NOMO-1 (cell line): ENCODE measurements around the gene SPN.
"Not testable (repeated sequence)": the region's sequence is repeated elsewhere in the genome, so short reads cannot be mapped to it uniquely, and the experiment has no call there.

Source experiments
- DNase-seq, 2 experiments: peaks; one replicate each; lab custom pipeline; 2025; ENCODE audit not compliant: unreplicated experiment in 2 of 2; lab: John Stamatoyannopoulos, UW

SPN gene

DNA sequence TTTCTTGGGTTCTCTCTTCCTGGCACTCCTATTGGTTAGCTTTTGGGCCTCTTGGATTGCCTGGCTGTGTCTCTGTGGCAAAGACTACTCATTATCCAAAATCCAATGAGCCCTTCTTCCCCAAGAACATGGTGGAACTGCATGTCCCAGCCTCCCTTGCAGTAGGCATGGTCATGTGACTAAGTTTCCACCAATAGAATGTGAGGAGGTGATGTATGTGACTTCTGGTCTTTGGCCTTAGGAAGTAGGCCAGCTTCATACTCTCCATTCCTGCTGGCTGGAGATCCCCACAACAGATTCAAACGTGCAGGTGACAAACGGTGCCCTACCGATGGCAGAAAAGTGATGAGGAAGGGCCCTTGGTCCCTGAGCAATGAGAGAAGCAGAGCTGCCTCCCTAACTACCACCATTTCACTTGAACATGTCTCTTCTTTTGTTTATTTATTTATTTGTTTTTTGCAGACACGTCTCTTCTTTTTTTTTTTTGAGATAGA lies 17.3 kb upstream of the SPN start:
- DNase-seq = peak; percentile 70 to 78

DNA sequence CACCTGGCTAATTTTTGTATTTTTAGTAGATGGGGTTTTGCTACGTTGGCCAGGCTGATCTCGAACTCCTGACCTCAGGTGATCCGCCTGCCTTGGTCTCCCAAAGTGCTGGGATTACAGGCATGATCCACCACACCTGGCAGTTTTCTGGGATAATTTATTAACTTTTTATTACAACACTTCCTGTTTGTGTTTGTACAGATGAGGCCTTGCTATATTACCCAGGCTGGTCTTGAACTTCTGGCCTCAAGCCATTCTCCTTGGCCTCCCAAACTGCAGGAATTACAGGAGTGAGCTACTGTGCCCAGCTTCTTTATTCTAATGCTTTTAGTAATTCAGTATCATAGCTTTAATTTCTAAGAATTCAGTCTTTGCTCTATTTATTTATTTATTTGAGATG lies 16.1 kb upstream of the SPN start:
- DNase-seq = no peak

DNA sequence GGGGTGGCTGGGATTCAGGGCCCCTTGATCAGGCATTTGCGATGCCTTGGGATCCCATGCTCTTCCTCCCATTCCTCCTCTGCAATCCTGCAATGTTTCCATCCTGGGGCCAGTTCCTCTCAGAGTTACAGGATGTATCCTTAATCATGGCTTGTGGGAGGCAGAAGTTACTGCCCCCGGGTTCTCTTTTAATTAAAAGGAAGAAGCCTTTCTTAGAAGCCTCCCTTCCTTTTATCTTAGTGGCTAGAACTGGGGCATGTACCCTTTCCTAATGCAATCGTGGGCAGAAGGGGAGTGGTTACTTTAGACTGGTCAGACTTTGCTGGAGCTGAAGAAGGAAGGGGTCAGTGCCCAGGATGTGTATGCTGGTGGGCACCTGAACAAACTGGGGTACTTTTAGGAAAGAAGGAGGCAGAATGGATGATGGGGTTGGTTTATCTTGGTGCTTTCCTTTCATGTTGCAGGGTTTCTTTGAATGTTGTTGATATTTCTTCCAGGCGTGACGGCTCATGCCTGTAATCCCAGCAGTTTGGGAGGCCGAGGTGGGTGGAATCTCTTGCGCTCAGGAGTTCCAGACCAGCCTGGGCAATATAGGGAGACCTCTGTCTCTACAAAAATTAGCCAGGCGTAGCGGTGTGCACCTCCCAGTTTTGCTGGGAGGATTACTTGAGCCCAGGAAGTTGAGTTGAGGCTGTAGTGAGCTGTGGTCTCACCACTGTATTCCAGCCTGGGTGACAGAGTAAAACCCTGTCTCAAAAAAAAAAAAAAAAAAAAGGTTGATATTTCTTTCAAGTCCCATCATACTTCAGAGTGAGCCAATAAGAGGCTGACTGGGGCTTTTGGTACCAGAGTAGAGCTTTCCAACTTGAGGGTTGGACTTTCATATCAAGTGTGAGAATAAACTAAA lies 13.2 kb upstream of the SPN start:
- peak in 1 of 2 experiments; percentile 39 for DNase-seq

DNA sequence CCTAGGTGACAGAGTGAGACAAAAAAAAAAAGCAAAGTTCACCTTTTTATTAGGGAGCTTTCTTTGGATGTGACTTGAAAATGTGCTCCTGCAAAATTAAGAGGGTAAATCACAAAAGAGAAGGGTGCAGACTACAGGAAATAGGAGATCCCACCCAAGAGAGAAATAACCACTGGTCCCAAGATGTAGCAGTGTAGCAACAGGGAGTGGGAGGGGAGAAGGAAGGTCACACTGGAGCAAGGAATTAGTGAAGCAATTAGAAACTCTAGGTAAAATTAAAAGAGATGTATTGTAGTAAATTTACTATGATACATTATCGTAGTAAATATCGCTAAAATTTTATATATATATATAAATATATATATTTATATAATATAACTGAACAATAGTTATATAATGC lies 12.3 kb upstream of the SPN start:
- no peak for DNase-seq

DNA sequence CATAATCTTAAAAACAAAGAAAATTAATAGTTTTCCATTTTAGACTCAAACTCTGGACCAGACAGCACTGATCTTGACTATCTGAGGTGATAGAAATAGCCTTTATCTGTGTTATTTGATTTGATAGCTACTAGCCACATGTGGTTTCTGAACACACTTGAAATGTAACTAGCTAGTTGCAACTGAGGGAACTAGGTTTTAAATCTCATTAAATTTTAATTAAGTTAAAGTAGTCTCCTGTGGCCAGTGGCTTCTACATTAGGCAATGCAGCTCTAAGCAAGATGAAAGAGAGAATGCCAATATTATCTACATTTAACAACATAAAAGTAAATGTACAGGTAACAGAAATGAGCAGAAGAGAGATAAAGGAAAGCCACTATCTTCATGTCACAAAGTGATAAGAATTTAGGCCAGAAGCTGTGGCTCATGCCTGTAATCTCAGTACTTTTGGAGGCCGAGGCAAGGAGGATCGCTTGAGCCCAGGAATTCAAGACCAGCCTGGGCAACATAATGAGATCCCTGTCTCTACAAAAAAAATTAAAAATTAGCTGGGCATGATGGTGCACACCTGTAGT lies 11.2 kb upstream of the SPN start:
- DNase-seq = no peak

DNA sequence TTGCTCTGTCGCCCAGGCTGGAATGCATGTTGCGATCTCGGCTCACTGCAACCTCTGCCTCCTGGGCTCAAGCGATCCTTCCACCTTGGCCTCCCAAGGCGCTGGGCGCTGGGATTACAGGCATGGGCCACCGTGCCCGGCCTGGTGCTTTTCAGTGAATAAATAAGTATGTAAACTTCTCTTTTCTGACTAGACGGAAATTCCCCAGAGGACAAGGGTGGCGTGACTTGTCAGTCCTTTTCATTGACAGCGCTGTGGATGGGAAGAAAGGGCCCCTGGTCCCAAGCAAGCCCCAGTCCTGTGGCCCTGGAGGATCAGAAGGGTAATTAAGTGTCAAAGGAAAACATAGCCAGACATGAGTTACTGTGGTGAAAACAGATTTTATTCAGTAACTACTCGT lies 9.6 kb upstream of the SPN start:
- peak; percentile 38 to 40 for DNase-seq

DNA sequence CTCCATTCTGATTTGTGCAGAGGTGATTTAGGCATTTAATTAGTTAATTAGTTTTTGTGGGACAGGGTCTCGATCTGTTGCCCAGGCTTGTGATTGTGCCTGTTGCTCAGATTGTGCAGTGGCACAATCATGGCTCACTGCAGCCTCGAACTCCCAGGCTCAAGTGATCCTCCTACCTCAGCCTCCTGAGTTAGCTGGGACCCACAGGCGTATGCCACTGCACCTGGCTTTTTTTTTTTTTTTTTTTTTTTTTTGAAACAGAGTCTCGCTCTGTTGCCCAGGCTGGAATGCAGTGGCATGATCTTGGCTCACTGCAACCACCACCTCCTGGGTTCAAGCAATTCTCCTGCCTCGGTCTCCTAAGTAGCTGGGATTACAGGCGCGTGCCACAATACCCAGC lies 9.2 kb upstream of the SPN start:
- DNase-seq = not testable (repeated sequence)

DNA sequence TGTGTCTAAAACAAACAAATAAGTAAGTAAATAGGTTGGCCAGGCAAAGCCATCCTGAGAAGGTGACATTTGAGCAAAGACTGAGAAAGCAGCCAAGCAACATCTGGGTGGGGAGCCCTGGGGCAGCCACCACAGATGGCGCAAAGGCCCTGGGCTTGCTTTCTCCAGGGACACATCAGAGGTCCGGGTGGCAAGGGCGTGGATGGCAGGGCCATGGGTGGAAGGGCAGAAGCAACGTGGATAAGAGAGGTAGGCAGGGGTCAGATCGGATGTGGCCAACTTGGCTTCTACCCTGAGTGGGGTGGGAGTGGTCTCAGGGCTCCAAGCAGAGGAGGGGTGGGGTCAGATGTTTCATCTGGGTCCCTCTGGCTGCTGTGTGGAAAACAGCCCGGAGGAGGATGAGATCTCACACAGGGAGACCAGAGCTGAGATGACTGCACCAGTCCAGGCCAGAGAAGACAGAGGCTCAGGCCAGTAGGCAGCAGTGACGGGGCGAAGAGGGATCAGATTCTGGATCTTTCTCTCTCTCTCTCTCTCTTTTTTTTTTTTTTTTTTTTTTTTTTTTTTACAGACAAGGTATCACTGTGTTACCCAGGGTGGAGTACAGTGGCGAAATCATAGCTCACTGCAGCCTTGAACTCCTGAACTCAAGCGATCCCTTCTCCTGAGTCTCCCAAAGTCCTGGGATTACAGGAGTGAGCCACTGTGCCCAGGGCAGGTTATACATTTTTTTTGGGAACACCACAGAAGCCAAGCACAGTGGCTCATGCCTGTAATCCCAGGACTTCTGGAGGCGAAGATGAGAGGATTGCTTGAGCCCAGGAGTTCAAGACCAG lies 6.1 kb upstream of the SPN start:
- DNase-seq = no peak

DNA sequence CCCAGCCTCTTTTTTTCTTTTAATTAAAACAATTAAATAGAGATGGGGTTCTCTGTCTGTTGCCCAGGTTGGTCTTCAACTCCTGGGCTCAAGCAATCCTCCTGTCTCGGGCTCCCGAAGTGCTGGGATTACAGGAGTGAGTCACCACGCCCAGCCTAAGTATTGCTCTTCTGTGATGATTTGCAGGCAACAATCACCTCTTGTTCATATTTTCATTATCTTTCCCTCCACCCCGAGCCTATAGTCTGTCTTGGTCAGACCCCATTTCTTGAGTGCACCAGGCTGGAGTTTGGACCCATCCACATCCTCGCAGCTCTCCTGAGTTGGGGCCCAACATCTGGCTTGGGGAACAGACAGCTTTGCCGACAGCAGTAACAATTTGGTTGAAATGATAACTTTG lies 4.3 kb upstream of the SPN start:
- DNase-seq = no peak

DNA sequence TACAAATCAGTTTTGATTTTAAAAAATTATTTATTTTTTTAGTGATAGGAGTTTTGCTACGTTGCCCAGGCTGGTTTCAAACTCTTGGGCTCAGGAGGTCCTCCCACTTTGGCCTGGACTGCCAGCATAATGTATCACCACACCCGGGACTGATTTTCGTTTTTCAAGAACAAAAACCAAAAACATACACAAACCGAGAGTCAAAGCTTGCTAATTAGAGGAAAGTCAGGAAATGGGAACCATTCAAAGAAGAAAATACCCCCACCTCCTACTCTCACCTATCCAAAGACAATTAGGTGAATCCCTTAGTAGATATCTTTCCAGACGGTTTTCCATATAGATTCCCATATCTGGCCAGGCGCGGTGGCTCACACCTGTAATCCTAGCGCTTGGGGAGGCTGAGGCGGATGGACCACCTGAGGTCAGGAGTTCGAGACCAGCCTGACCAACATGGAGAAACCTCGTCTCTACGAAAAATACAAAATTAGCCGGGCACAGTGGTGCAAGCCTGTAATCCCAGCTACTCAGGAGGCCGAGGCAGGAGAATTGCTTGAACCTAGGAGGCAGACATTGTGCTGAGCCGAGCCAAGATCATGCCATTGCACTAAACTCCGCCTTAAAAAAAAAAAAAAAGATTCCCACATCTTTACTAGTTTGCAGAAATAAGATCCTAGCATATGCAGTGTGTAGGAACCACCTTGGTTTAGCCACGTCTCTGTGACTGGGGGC lies 883 bp upstream of the SPN start:
- no peak for DNase-seq

DNA sequence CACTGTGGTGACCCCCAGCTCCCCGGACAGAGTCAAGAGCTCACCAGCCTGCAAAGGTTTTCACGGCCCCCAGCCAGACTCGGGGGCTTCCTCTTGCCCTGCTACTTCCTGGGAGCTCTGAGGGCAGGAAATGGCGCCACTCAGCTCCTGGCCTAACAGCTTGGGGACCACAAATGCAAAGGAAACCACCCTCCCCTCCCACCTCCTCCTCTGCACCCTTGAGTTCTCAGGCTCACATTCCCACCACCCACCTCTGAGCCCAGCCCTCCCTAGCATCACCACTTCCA lies 375 bp upstream of the SPN start:
- peak in 1 of 2 experiments; percentile 32 for DNase-seq

DNA sequence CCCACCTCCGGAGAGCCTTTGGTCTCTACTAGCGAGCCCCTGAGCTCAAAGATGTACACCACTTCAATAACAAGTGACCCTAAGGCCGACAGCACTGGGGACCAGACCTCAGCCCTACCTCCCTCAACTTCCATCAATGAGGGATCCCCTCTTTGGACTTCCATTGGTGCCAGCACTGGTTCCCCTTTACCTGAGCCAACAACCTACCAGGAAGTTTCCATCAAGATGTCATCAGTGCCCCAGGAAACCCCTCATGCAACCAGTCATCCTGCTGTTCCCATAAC lies 702 bp downstream of the SPN start:
- DNase-seq = no peak

DNA sequence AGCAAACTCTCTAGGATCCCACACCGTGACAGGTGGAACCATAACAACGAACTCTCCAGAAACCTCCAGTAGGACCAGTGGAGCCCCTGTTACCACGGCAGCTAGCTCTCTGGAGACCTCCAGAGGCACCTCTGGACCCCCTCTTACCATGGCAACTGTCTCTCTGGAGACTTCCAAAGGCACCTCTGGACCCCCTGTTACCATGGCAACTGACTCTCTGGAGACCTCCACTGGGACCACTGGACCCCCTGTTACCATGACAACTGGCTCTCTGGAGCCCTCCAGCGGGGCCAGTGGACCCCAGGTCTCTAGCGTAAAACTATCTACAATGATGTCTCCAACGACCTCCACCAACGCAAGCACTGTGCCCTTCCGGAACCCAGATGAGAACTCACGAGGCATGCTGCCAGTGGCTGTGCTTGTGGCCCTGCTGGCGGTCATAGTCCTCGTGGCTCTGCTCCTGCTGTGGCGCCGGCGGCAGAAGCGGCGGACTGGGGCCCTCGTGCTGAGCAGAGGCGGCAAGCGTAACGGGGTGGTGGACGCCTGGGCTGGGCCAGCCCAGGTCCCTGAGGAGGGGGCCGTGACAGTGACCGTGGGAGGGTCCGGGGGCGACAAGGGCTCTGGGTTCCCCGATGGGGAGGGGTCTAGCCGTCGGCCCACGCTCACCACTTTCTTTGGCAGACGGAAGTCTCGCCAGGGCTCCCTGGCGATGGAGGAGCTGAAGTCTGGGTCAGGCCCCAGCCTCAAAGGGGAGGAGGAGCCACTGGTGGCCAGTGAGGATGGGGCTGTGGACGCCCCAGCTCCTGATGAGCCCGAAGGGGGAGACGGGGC lies 1.3 kb downstream of the SPN start:
- no peak for DNase-seq

DNA sequence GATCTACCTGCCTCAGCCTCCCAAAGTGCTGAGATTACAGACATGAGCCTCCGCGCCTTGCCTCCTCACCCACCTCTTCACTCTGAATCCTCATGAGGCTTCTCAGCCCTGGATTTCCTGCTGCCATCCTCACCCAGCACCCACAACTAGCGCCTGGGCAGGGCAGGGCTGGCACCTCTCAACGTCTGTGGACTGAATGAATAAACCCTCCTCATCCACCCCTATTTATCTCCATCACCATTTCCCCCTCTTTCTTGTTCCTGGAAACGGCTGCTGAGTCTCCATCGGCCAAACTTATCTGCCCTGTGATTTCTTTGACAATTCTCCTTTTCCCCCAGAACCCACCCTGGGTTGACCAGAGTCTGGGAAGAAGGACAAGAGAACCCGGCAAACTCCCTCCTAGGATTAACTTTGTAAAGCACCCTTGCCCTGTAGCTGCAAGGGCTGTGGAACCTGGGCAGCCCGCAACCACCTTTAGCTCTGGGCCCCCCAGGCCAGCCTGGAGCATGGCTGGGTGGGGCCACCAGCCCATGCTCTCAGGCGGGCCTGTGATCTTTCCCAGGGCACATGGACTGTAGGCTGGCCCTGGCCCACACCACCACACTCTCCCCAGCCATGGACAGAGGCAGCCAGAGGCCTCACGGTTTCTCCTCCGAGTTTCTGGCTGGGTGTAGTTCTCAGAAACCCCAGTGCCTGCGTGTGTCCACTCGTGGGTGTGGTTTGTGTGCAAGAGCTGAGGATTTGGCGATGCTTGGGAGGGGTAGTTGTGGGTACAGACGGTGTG lies 2.4 kb downstream of the SPN start:
- no peak for DNase-seq

DNA sequence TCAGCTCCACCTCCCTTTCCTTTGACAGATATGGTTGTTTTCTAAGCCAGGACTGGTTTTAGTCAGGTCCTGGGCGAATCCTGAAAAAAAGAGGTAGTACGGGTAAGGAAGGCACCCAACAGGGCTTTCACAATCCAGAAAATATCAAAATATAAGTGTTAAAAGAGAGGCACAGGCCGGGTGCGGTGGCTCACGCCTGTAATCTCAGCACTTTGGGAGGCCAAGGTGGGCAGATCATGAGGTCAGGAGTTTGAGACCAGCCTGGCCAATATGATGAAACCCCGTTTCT lies 4.2 kb downstream of the SPN start:
- not testable (repeated sequence) for DNase-seq

DNA sequence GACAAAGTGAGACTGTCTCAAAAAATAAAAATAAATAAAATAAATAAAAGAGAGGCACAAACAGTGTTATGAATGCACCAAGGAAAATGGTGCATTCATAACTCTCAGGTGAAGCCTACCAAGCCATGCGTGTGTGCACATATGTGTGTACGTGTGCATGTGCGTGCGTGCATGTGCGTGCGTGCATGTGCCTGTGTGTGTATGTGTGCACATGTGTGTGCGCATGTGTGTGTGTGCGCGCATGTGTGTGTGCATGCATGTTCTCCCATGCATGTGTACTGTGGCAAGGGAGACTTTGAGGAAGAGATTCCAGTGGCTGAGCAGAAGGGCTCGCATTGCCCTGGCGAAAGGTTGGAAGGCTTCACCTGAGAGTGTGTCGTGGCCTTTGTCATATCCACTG lies 4.7 kb downstream of the SPN start:
- DNase-seq = no peak

DNA sequence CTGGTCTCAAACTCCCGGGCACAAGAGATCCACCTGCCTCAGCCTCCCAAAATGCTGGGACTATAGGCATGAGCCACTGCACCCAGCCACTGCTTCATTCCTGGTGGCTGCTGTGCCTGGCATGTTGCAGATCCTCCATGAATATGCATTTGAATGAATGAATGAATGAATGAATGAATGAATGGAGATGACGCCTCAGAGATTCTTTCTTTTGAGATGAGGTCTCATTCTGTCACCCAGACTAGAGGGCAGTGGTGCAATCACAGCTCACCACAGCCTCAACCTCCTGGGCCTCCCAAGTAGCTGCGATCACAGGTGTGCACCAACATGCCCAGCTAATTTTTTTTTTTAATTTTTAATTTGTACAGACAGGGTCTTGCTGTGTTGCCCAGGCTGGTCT lies 5.2 kb downstream of the SPN start:
- no peak for DNase-seq

DNA sequence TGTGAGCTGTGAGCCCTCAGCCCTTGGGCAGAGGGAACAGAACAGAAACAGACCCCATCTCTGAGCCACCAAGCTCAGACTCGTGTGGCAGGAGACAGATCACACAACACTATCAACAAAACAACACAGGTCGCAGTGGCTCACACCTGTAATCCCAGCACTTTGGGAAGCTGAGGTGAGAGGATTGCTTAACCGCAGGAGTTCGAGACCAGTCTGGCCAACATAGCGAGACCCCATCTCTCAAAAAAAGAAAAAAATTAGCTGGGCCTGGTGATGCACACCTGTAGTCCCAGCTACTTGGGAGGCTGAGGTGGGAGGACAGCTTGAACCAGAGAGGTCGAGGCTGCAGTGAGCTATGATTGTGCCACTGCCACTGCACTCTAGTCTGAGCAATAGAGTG lies 10.5 kb downstream of the SPN start:
- DNase-seq = no peak

DNA sequence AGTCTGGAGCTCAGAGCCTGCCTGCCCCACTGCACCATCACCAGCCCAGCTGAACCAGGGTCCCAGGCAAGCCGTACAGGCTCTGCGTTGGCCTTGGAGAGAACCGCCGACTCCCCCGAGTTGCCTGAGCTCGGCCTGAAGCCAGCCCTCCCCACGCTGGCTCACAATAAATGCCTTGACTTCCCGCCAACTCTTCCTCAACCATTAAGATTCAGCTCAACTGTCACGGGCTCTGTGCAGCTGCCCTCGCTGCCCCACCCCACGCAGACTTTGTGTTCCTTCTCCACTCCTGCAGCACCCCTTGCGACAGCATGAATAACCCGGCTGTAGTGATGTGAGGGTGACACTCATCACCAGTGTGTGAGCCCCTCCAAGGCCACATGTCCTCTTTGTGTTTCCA lies 11.1 kb downstream of the SPN start:
- DNase-seq = peak in 1 of 2 experiments; percentile 22
